Osteocyte (in vitro differentiated cells): ENCODE data around the gene ZCCHC7. TPM values are rescaled to one million over a fixed set of nuclear protein-coding genes. Genes with fewer than 3 reads are reported as not detected.
"Not testable (repeated sequence)": the region's sequence is repeated elsewhere in the genome, so short reads cannot be mapped to it uniquely, and the experiment has no call there.

ENCODE experiments used
- DNase-seq: peaks from one replicate; pipeline ENCODE4 v3.0.0; 2021; ENCODE audit warnings: mixed read lengths; ENCODE audit not compliant: unreplicated experiment; ENCODE audit errors: extremely low spot score
- H3K27ac Mint-ChIP-seq: one replicate; pipeline ENCODE4 v1.8.0; 2021; ENCODE audit warnings: mild to moderate bottlenecking, mixed read lengths; ENCODE audit not compliant: unreplicated experiment
- H3K27me3 Mint-ChIP-seq: one replicate; pipeline ENCODE4 v1.8.0; 2021; ENCODE audit warnings: mixed read lengths; ENCODE audit not compliant: unreplicated experiment
- H3K36me3 Mint-ChIP-seq: one replicate; pipeline ENCODE4 v1.8.0; 2021; ENCODE audit warnings: mixed read lengths; ENCODE audit not compliant: unreplicated experiment
- H3K4me1 Mint-ChIP-seq: one replicate; pipeline ENCODE4 v1.8.0; 2021; ENCODE audit warnings: mixed read lengths; ENCODE audit not compliant: unreplicated experiment
- H3K4me3 Mint-ChIP-seq: one replicate; pipeline ENCODE4 v1.8.0; 2021; ENCODE audit warnings: mild to moderate bottlenecking, moderate library complexity, mixed read lengths; ENCODE audit not compliant: unreplicated experiment
- H3K9me3 Mint-ChIP-seq: one replicate; pipeline ENCODE4 v1.8.0; 2021; ENCODE audit warnings: mixed read lengths; ENCODE audit not compliant: unreplicated experiment
- CTCF ChIP-seq: fragments of 200-600 bp; sonication (generic); IDR thresholded peaks from 2 replicates; pipeline ENCODE4 v1.5.0; 2021; ENCODE audit warnings: antibody characterized with exemption, mild to moderate bottlenecking, moderate library complexity
- total RNA-seq: library from RNA; stranded (reverse); gene quantifications from 2 replicates; pipeline ENCODE4 v1.2.1, GENCODE V29; 2021

ZCCHC7 gene
- total RNA-seq, 1 donor from 2014 or later: 22.8 TPM

GRCh38 chr9:37287317-37287716 lies 166.9 kb downstream of the ZCCHC7 start:
- no peaks in the 10 kb centered on the region for H3K27me3 Mint-ChIP-seq
- no peak for DNase-seq
- H3K9me3 Mint-ChIP-seq: peaks cover 4% of the 10 kb centered on the region
- peaks cover 53% of the 10 kb centered on the region for H3K4me1 Mint-ChIP-seq
- H3K36me3 Mint-ChIP-seq: peaks cover 4% of the 10 kb centered on the region
- no peak for TF ChIP-seq CTCF
- peak overlapping the region; percentile 38 for H3K27ac Mint-ChIP-seq
- no peak overlapping the region for H3K4me3 Mint-ChIP-seq

DNA sequence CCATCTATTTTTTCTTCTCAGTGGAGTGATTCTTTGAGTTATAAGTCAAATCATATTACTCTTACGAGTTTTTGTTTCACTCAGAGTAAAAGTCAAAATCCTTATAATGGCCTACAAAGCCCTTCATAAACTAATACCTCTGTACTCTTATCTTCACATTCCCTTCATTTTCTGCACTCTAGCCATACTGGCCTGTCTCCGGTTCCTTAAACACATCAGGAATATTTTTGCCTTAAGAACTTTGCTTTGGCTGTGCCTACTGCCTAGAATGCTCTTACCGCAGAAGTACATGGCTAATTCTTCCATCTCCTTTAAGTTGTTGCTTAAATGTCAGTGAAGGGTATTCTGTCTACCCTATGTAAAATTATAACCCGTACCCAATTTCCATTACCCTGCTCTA lies 169.3 kb downstream of the ZCCHC7 start:
- H3K27me3 Mint-ChIP-seq: no peaks in the 10 kb centered on the region
- H3K4me1 Mint-ChIP-seq: peaks cover 53% of the 10 kb centered on the region
- TF ChIP-seq CTCF: no peak
- H3K27ac Mint-ChIP-seq: peak overlapping the region; percentile 91
- peaks cover 4% of the 10 kb centered on the region for H3K9me3 Mint-ChIP-seq
- no peak overlapping the region for H3K4me3 Mint-ChIP-seq
- DNase-seq: no peak
- peaks cover 4% of the 10 kb centered on the region for H3K36me3 Mint-ChIP-seq

DNA sequence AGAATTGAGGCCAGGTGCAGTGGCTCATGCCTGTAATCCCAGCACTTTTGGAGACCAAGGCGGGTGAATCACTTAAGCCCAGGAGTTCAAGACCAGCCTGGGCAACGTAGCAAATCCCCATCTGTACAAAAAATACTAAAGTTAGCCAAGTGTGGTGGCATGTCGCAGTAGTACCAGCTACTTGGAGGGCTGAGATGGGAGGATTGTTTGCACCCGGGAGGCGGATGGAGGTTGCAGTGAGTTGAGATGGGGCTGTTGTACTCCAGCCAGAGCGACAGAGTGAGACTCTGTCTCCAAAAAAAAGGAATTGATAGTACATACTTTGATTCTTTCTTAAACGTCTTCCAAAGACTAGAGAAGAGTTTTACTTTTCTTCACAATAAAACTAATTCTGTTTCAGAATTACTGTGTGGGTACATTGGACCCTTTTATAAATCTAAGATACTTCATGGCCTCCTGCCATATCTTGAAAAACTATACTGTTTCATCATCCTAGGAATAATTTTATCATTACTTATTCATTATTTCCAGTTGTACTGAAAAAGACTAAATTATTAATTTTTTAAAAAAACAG lies 170.1 kb downstream of the ZCCHC7 start:
- Mint-ChIP-seq H3K27ac (peak overlapping the region; percentile 91), H3K27me3 (no peaks in the 10 kb centered on the region), H3K9me3 (peaks cover 4% of the 10 kb centered on the region), H3K36me3 (peaks cover 4% of the 10 kb centered on the region), H3K4me3 (peak overlapping the region; percentile 60), H3K4me1 (peaks cover 50% of the 10 kb centered on the region)
- TF ChIP-seq CTCF: no peak
- no peak for DNase-seq

DNA sequence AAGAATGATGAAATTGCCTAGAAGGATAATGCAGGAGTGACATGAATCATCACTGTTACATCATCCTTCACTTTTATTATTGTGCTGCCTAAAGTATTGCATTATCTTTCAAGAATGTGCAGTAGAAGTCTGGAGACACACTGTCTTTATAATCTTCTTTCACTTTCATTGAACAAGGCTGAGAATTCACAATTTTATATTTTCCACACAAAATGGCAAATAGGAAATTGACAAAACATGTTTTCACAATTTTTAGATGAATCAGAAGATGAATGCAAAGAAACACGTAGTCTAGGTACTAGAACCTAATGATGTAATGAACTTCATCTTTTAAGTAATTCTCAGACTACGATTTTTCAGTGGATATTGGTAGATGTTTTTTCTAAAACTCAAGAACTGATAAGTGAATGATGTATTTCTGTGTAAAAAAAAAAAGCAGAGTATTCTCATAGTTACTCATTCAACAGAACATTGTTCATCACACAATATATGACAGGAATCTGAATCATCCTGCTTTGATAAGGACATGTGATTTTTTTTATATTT lies 170.6 kb downstream of the ZCCHC7 start:
- Mint-ChIP-seq H3K4me3 (peak overlapping the region; percentile 60), H3K36me3 (peaks cover 4% of the 10 kb centered on the region), H3K27me3 (no peaks in the 10 kb centered on the region), H3K9me3 (peaks cover 4% of the 10 kb centered on the region), H3K27ac (peak overlapping the region; percentile 91), H3K4me1 (peaks cover 49% of the 10 kb centered on the region)
- TF ChIP-seq CTCF: no peak
- no peak for DNase-seq

- H3K9me3 Mint-ChIP-seq, DNase-seq, H3K27me3 Mint-ChIP-seq, H3K36me3 Mint-ChIP-seq, H3K4me3 Mint-ChIP-seq: not testable (repeated sequence)
- H3K4me1 Mint-ChIP-seq: peaks cover 49% of the 10 kb centered on the region
- peak overlapping the region; percentile 91 for H3K27ac Mint-ChIP-seq
These were observed 171.4 kb downstream of the ZCCHC7 start for GRCh38 chr9:37291612-37292238.
